Measurements from ENCODE around the gene SLC9A8. TPM values are rescaled to one million over a fixed set of nuclear protein-coding genes. Genes with fewer than 3 reads are reported as not detected.
A peak's percentile ranks its signal among the peaks of the same experiment; 100 is the strongest.

The SLC9A8 gene
- total RNA-seq, 2 experiments from 2014 or later = 11.5 to 13.0 TPM

DNA sequence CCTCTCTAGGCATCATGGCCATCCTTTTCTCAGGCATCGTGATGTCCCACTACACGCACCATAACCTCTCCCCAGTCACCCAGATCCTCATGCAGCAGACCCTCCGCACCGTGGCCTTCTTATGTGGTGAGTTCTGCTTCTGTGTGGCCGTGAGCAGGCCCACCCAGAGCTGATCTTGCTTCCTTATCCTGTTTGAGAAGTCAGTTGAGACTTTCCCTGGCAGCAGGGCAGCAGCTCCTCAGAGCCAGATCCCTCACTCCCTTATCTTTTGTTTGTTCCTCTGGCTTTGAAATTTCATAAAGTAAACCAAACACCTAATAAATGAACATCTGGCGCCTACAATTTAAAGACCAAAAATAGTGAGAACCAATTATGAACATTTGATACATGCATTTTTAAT lies 62.1 kb downstream of the SLC9A8 start:
- POLR2A ChIA-PET = no interaction called here

DNA sequence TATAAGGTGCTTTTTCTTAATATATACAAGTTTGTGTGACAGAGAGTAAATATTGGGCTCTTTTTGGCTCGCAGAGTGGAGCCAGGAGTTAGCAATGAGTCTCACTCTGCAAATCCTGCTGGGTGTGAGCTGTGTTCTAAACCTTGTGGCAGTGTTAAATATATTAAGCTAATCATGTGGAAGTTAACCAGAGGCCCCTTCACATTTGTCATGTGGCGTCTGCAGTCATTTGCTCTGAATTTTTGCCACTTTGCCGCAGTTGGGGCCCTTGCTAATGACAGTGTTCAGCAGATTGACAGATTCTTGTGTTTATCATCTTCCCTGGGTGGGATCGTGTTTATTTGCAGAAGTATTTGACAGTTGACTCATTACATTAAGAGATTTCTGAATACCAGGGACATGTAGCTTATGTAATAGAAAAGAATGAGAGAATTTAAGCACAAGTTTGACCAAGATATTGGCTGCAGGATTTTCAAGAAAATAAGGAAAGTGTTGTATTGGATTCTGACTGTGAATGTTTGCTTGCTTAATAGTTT lies 64.8 kb downstream of the SLC9A8 start:
- peaks cover 5% of the 10 kb centered on the region for H3K36me3 Mint-ChIP-seq
- CTCF ChIA-PET = interaction anchor here (1.0 to 1.5 kb wide), 3 partner anchors 10 to 267 kb away, joined by 4 to 5 read pairs (median 4); no protein-coding TSS in a partner anchor
- POLR2A ChIA-PET = no interaction called here
- intact Hi-C loops (cut with micrococcal nuclease) = no loop called here
- no peak for DNase-seq
- H3K9me3 Mint-ChIP-seq = no peaks in the 10 kb centered on the region
- no peaks in the 10 kb centered on the region for H3K27me3 Mint-ChIP-seq
- H3K4me1 Mint-ChIP-seq (ENCODE audit: low read depth) = no peaks in the 10 kb centered on the region
- no peak overlapping the region for H3K4me3 Mint-ChIP-seq
- H3K27ac Mint-ChIP-seq = no peak overlapping the region

More for the DNA sequence above, 62.1 kb downstream of the SLC9A8 start:
- no peak for DNase-seq
- Mint-ChIP-seq H3K4me3 (no peak overlapping the region), H3K36me3 (peaks cover 5% of the 10 kb centered on the region), H3K4me1 (ENCODE audit: low read depth) (no peaks in the 10 kb centered on the region), H3K9me3 (no peaks in the 10 kb centered on the region), H3K27ac (no peak overlapping the region), H3K27me3 (no peaks in the 10 kb centered on the region)
- CTCF ChIA-PET = interaction anchor here (0.9 kb wide), 1 partner anchor 14 kb away, joined by 5 read pairs; no protein-coding TSS in a partner anchor
- intact Hi-C loops (cut with micrococcal nuclease) = no loop called here

- Mint-ChIP-seq H3K4me3 (no peak overlapping the region), H3K27me3 (no peaks in the 10 kb centered on the region), H3K9me3 (no peaks in the 10 kb centered on the region), H3K4me1 (ENCODE audit: low read depth) (no peaks in the 10 kb centered on the region), H3K27ac (no peak overlapping the region), H3K36me3 (peaks cover 12% of the 10 kb centered on the region)
- DNase-seq = no peak
- CTCF ChIA-PET = interaction anchor here (0.7 kb wide), 1 partner anchor 180 kb away, joined by 3 read pairs; no protein-coding TSS in a partner anchor
- POLR2A ChIA-PET = no interaction called here
- intact Hi-C loops (cut with micrococcal nuclease) = no loop called here
Measured at GRCh38 chr20:49878977-49879376, 66.3 kb downstream of the SLC9A8 start.

DNA sequence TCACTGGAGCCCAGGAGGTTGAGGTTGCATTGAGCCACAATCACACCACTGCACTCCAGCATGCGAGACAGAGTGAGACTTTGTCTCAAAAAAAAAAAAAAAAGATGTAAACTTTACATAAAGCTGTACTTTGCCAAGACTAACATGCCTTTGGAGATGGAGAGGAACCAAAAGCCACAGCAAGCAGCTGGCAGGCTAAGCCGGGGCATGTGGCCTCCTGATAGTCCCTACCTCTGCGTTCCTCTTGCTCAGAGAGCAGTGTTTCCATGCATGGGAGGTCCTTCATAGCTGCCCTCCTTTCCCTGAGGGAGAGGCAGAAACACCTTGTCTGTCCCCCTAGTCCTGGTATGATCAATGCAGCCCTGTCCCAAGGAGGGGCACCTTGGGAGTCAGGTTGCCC lies 67.5 kb downstream of the SLC9A8 start:
- CTCF ChIA-PET = interaction anchor here (0.6 to 0.9 kb wide), 3 partner anchors 8 to 273 kb away, joined by 3 read pairs; no protein-coding TSS in a partner anchor
- no peaks in the 10 kb centered on the region for H3K9me3 Mint-ChIP-seq
- POLR2A ChIA-PET = no interaction called here
- H3K4me3 Mint-ChIP-seq = no peak overlapping the region
- no peaks in the 10 kb centered on the region for H3K4me1 Mint-ChIP-seq (ENCODE audit: low read depth)
- no peak overlapping the region for H3K27ac Mint-ChIP-seq
- intact Hi-C loops (cut with micrococcal nuclease) = no loop called here
- peaks cover 14% of the 10 kb centered on the region for H3K36me3 Mint-ChIP-seq
- H3K27me3 Mint-ChIP-seq = no peaks in the 10 kb centered on the region
- no peak for DNase-seq

- intact Hi-C loops (cut with micrococcal nuclease) = no loop called here
- Mint-ChIP-seq H3K9me3 (no peaks in the 10 kb centered on the region), H3K4me3 (no peak overlapping the region), H3K27me3 (no peaks in the 10 kb centered on the region), H3K36me3 (peaks cover 14% of the 10 kb centered on the region), H3K27ac (peak overlapping the region; percentile 5), H3K4me1 (ENCODE audit: low read depth) (no peaks in the 10 kb centered on the region)
- CTCF ChIA-PET = interaction anchor here (0.6 to 0.9 kb wide), 2 partner anchors 34 to 274 kb away, joined by 3 read pairs; no protein-coding TSS in a partner anchor
- no peak for DNase-seq
- POLR2A ChIA-PET = no interaction called here
Measured at GRCh38 chr20:49880724-49881445, 68.3 kb downstream of the SLC9A8 start.

GRCh38 chr20:49882171-49882970 lies 69.7 kb downstream of the SLC9A8 start:
- CTCF ChIA-PET = no interaction called here
- no peak for DNase-seq
- Mint-ChIP-seq H3K36me3 (peaks cover 16% of the 10 kb centered on the region), H3K27ac (no peak overlapping the region), H3K27me3 (no peaks in the 10 kb centered on the region), H3K4me3 (no peak overlapping the region), H3K4me1 (ENCODE audit: low read depth) (peaks cover under 1% of the 10 kb centered on the region), H3K9me3 (no peaks in the 10 kb centered on the region)
- POLR2A ChIA-PET = interaction anchor here (0.9 kb wide), 1 partner anchor 10 kb away, joined by 3 read pairs; no protein-coding TSS in a partner anchor
- intact Hi-C loops (cut with micrococcal nuclease) = no loop called here

GRCh38 chr20:49883246-49883802 lies 70.7 kb downstream of the SLC9A8 start:
- POLR2A ChIA-PET = interaction anchor here (0.9 kb wide), 1 partner anchor 9 kb away, joined by 3 read pairs; no protein-coding TSS in a partner anchor
- H3K36me3 Mint-ChIP-seq = peaks cover 20% of the 10 kb centered on the region
- no peak for DNase-seq
- no peak overlapping the region for H3K4me3 Mint-ChIP-seq
- CTCF ChIA-PET = interaction anchor here (8.4 kb wide), 1 partner anchor 273 kb away, joined by 77 read pairs; no protein-coding TSS in a partner anchor
- no peak overlapping the region for H3K27ac Mint-ChIP-seq
- H3K9me3 Mint-ChIP-seq = no peaks in the 10 kb centered on the region
- no peaks in the 10 kb centered on the region for H3K27me3 Mint-ChIP-seq
- intact Hi-C loops (cut with micrococcal nuclease) = no loop called here
- peaks cover 3% of the 10 kb centered on the region for H3K4me1 Mint-ChIP-seq (ENCODE audit: low read depth)

GRCh38 chr20:49885558-49886332 lies 73.1 kb downstream of the SLC9A8 start:
- ChIA-PET CTCF (interaction anchor here (3.1 to 8.4 kb wide), 2 partner anchors 275 to 344 kb away, joined by 16 to 77 read pairs; no protein-coding TSS in a partner anchor), POLR2A (no interaction called here)
- Mint-ChIP-seq H3K9me3 (no peaks in the 10 kb centered on the region), H3K4me3 (no peak overlapping the region), H3K36me3 (peaks cover 26% of the 10 kb centered on the region), H3K27me3 (no peaks in the 10 kb centered on the region), H3K27ac (no peak overlapping the region), H3K4me1 (ENCODE audit: low read depth) (peaks cover 3% of the 10 kb centered on the region)
- no peak for DNase-seq
- intact Hi-C loops (cut with micrococcal nuclease) = no loop called here

DNA sequence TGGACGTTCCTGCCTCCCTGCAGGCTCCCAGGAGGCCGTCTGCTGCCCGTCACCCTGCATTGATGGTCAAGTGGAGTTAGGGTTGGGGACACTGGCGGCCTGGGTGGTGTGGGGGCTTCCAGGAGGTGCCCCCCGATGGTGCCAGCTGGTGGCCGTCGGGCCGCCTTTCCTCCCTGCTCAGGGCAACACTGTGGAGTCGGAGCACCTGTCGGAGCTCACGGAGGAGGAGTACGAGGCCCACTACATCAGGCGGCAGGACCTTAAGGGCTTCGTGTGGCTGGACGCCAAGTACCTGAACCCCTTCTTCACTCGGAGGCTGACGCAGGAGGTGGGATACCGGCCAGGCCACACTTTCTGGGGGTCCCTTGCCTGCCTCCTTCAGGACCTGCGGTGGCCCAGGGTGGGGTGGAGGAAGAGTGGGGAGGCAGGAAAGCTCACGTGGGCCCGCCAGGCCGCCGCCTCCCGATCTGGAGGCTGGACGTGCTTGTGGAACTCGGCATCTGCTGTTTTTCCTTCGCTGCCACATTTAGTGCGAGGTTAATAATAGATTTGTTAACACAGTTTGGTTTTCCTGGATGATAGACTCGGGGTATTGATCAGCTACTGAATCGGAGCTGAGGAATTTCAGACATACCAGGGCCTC lies 74.1 kb downstream of the SLC9A8 start:
- ChIA-PET CTCF (interaction anchor here (0.7 to 8.4 kb wide), 14 partner anchors 9 to 344 kb away, joined by 3 to 77 read pairs (median 4); no protein-coding TSS in a partner anchor), POLR2A (interaction anchor here (0.9 kb wide), 1 partner anchor 29 kb away, joined by 3 read pairs; no protein-coding TSS in a partner anchor)
- intact Hi-C loops (cut with micrococcal nuclease) = no loop called here
- Mint-ChIP-seq H3K27ac (no peak overlapping the region), H3K27me3 (no peaks in the 10 kb centered on the region), H3K4me3 (no peak overlapping the region), H3K4me1 (ENCODE audit: low read depth) (peaks cover 6% of the 10 kb centered on the region), H3K9me3 (no peaks in the 10 kb centered on the region), H3K36me3 (peaks cover 25% of the 10 kb centered on the region)
- DNase-seq = no peak

- ChIA-PET CTCF (interaction anchor here (0.7 to 8.4 kb wide), 30 partner anchors 9 to 345 kb away, joined by 3 to 77 read pairs (median 4); no protein-coding TSS in a partner anchor), POLR2A (interaction anchor here (0.9 kb wide), 1 partner anchor 29 kb away, joined by 3 read pairs; no protein-coding TSS in a partner anchor)
- Mint-ChIP-seq H3K4me1 (ENCODE audit: low read depth) (peaks cover 12% of the 10 kb centered on the region), H3K27ac (peak overlapping the region; percentile 24), H3K4me3 (no peak overlapping the region), H3K9me3 (no peaks in the 10 kb centered on the region), H3K36me3 (peaks cover 22% of the 10 kb centered on the region), H3K27me3 (no peaks in the 10 kb centered on the region)
- intact Hi-C loops (cut with micrococcal nuclease) = no loop called here
- DNase-seq = no peak
Measured at GRCh38 chr20:49887251-49888211, 74.9 kb downstream of the SLC9A8 start.

All from activated CD4-positive, alpha-beta memory T cell treated with anti-CD3 and anti-CD28 coated beads for 36 hours (primary cell).